ENCODE results near the gene PHF5A.
A peak's percentile ranks its signal among the peaks of the same experiment; 100 is the strongest.

Gene PHF5A

DNA sequence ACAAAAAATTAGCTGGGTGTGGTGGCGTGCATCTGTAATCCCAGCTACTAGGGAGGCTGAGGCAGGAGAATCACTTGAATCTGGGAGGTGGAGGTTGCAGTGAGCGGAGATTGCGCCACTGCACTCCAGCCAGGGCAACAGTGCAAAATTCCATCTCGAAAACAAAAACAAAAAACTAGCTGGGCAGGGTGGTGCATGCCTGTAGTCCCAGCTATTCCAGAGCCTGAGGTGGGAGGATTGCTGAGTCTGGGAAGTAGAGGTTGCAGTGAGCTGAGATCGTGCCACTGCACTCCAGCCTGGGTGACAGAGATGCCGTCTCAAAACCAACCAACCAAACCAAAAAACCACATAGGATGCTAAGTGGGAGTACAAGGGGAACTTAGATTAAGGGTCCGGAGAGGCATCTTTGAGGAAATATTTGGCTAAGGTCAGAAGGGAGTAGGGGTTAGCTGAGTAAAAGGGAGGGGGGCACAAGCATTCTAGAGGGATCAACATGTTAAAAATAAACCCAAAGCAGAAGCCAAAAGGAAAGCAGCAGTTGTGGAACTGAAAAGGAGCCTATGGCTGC, 10.2 kb downstream of the PHF5A start:
- no peak for DNase-seq
- no peak overlapping the region for H3K4me3 ChIP-seq (ENCODE audit: low read length)
- no peaks in the 10 kb centered on the region for H4K20me1 ChIP-seq (ENCODE audit: insufficient read depth, low read length)
- no peak overlapping the region for H2AFZ ChIP-seq (ENCODE audit: low read length)
- H3K27me3 ChIP-seq (replicated peaks; ENCODE audit: insufficient read depth, low read length): no peaks in the 10 kb centered on the region
- 0 out of 2 replicates have a peak, but pooled peaks cover 8% of the 10 kb centered on the region for H3K79me2 ChIP-seq (ENCODE audit: low read length)
- H3K9ac ChIP-seq (ENCODE audit: low read length): no peak overlapping the region
- no peaks in the 10 kb centered on the region for H3K4me1 ChIP-seq (ENCODE audit: low read length)
- no peaks in the 10 kb centered on the region for H3K9me3 ChIP-seq (replicated peaks; ENCODE audit: insufficient read depth, low read length)
- no peaks in the 10 kb centered on the region for H3K9me2 ChIP-seq (replicated peaks; ENCODE audit: insufficient read depth, low read length)
- no peak overlapping the region for H3K27ac ChIP-seq (ENCODE audit: low read length)
- no peaks in the 10 kb centered on the region for H3F3A ChIP-seq (ENCODE audit: insufficient read depth, low read length)
- H3K36me3 ChIP-seq (replicated peaks; ENCODE audit: insufficient read depth, low read length): no peaks in the 10 kb centered on the region; the same call in 1 of the 2 replicates
- TF ChIP-seq EZH2 (optimal IDR thresholded peaks at IDR 0.05; ENCODE audit: low read depth, low read length): no peak
- no peak for TF ChIP-seq EZH2phosphoT487 (IDR thresholded peaks at IDR 0.05; ENCODE audit: low read length)
- TF ChIP-seq, protein P1, sequence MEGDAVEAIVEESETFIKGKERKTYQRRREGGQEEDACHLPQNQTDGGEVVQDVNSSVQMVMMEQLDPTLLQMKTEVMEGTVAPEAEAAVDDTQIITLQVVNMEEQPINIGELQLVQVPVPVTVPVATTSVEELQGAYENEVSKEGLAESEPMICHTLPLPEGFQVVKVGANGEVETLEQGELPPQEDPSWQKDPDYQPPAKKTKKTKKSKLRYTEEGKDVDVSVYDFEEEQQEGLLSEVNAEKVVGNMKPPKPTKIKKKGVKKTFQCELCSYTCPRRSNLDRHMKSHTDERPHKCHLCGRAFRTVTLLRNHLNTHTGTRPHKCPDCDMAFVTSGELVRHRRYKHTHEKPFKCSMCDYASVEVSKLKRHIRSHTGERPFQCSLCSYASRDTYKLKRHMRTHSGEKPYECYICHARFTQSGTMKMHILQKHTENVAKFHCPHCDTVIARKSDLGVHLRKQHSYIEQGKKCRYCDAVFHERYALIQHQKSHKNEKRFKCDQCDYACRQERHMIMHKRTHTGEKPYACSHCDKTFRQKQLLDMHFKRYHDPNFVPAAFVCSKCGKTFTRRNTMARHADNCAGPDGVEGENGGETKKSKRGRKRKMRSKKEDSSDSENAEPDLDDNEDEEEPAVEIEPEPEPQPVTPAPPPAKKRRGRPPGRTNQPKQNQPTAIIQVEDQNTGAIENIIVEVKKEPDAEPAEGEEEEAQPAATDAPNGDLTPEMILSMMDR (IDR thresholded peaks at IDR 0.05; ENCODE audit: low read length): no peak
- no peak overlapping the region for H3K4me2 ChIP-seq (ENCODE audit: low read depth, low read length)

DNA sequence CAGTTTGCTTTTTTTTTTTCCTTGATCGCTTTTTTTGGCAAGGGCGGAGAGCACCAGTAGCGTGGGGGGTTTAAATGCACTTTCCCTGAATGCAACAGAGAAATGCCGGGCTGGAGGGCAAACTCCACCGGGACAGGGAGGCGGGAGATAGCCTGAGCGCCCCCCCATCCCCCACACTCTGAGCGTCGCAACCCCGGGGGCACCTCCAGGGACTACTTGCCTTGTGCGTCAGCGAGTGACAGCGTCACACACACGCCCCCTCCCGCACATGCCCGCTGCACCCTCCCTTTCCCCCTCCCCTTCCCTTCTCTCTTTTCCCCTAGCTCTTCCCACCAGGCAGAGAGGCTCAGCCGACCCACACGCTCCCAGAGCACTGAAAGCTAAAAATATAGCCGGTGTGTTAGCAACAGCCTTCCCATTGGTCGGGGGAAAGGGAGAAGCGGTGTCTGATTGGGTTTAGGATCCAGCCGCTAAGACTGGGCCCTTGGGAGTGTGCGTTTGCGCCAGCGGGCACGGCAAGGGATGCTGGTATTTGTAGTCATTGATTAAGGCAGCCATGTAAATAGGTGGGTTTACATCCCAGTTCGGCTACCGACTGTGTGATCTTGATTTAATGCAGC, 20.2 kb downstream of the PHF5A start:
- Histone ChIP-seq H3K9ac (ENCODE audit: low read length) (peak overlapping the region; percentile 99), H2AFZ (ENCODE audit: low read length) (peak overlapping the region; percentile 64), H3K79me2 (ENCODE audit: low read length) (peaks cover 33% of the 10 kb centered on the region), H3K36me3 (replicated peaks; ENCODE audit: insufficient read depth, low read length) (no peaks in the 10 kb centered on the region), H3K4me3 (ENCODE audit: low read length) (peak overlapping the region; percentile 71), H4K20me1 (ENCODE audit: insufficient read depth, low read length) (no peaks in the 10 kb centered on the region), H3K4me2 (ENCODE audit: low read depth, low read length) (peak overlapping the region; percentile 80), H3K9me3 (replicated peaks; ENCODE audit: insufficient read depth, low read length) (no peaks in the 10 kb centered on the region), H3K27me3 (replicated peaks; ENCODE audit: insufficient read depth, low read length) (no peaks in the 10 kb centered on the region), H3K4me1 (ENCODE audit: low read length) (peaks cover 3% of the 10 kb centered on the region; the same call in 1 of the 2 replicates), H3F3A (ENCODE audit: insufficient read depth, low read length) (peaks cover 35% of the 10 kb centered on the region), H3K9me2 (replicated peaks; ENCODE audit: insufficient read depth, low read length) (no peaks in the 10 kb centered on the region), H3K27ac (ENCODE audit: low read length) (peak overlapping the region; percentile 97)
- TF ChIP-seq EZH2 (optimal IDR thresholded peaks at IDR 0.05; ENCODE audit: low read depth, low read length) (no peak), EZH2phosphoT487 (IDR thresholded peaks at IDR 0.05; ENCODE audit: low read length) (no peak)
- TF ChIP-seq, protein P1 (IDR thresholded peaks at IDR 0.05; ENCODE audit: low read length): no peak
- peak; percentile 98 for DNase-seq

- Histone ChIP-seq H3K4me2 (ENCODE audit: low read depth, low read length) (peak overlapping the region; percentile 80), H3K9me3 (replicated peaks; ENCODE audit: insufficient read depth, low read length) (no peaks in the 10 kb centered on the region), H3K79me2 (ENCODE audit: low read length) (peaks cover 40% of the 10 kb centered on the region), H3K9ac (ENCODE audit: low read length) (peak overlapping the region; percentile 99), H3K9me2 (replicated peaks; ENCODE audit: insufficient read depth, low read length) (no peaks in the 10 kb centered on the region), H4K20me1 (ENCODE audit: insufficient read depth, low read length) (no peaks in the 10 kb centered on the region), H3F3A (ENCODE audit: insufficient read depth, low read length) (peaks cover 40% of the 10 kb centered on the region), H3K27ac (ENCODE audit: low read length) (peak overlapping the region; percentile 97), H3K36me3 (replicated peaks; ENCODE audit: insufficient read depth, low read length) (no peaks in the 10 kb centered on the region), H3K4me1 (ENCODE audit: low read length) (peaks cover 3% of the 10 kb centered on the region; the same call in 1 of the 2 replicates), H3K27me3 (replicated peaks; ENCODE audit: insufficient read depth, low read length) (no peaks in the 10 kb centered on the region), H2AFZ (ENCODE audit: low read length) (peak overlapping the region; percentile 64), H3K4me3 (ENCODE audit: low read length) (peak overlapping the region; percentile 71)
- peak; percentile 72 for DNase-seq
- TF ChIP-seq EZH2 (optimal IDR thresholded peaks at IDR 0.05; ENCODE audit: low read depth, low read length): no peak
- TF ChIP-seq, protein P1 (IDR thresholded peaks at IDR 0.05; ENCODE audit: low read length): no peak
- no peak for TF ChIP-seq EZH2phosphoT487 (IDR thresholded peaks at IDR 0.05; ENCODE audit: low read length)
These were observed 20.9 kb downstream of the PHF5A start for GRCh38 chr22:41447435-41448188.

All from MM.1S (cell line).